Breast epithelium (tissue), 4 donors: Measurements from ENCODE around the gene NFE2L1. TPM values are rescaled to one million over a fixed set of nuclear protein-coding genes. Genes with fewer than 3 reads are reported as not detected.
A peak's percentile ranks its signal among the peaks of the same experiment; 100 is the strongest.

Experiments used
- DNase-seq, 2 donors: peaks; one replicate each; pipeline ENCODE4 v3.0.0-alpha.2; 2019; ENCODE audit warnings: low spot score in 2 of 2
- H3K27ac ChIP-seq, 2 donors: fragments of 200-600 bp; sonication (generic) in 1 of 2; one replicate each; pipeline ENCODE4 v1.5.1; 2016 to 2019; ENCODE audit warnings: mild to moderate bottlenecking in 1 of 2
- H3K27me3 ChIP-seq, 2 donors: fragments of 200-600 bp; sonication (generic) in 1 of 2; one replicate each; pipeline versions ENCODE4 v1.5.1 to v1.6.0; 2017 to 2019; ENCODE audit warnings: control low read depth in 1 of 2, mild to moderate bottlenecking in 1 of 2
- H3K36me3 ChIP-seq: fragments of 200-600 bp; one replicate; pipeline ENCODE4 v1.5.1; 2019
- H3K4me1 ChIP-seq, 2 donors: fragments of 200-600 bp; sonication (generic); one replicate each; pipeline ENCODE4 v1.5.1; 2016 to 2019; ENCODE audit warnings: control low read depth in 1 of 2
- H3K4me3 ChIP-seq, 3 donors: fragments of 200-600 bp; sonication (generic); 1 replicate in 2 of 3; 2 replicates in 1 of 3; pipeline ENCODE4 v1.5.1; 2016 to 2019; ENCODE audit warnings: mild to moderate bottlenecking in 3 of 3, moderate library complexity in 2 of 3
- H3K9me3 ChIP-seq, 2 donors: fragments of 200-600 bp; sonication (generic) in 1 of 2; one replicate each; pipeline ENCODE4 v1.5.1; 2016 to 2019; ENCODE audit warnings: control low read depth in 1 of 2
- CTCF ChIP-seq, 3 donors: fragments of 450-650 bp; IDR thresholded peaks; one replicate each; pipeline ENCODE4 v1.5.1; 2016 to 2017; ENCODE audit warnings: antibody characterized with exemption in 3 of 3, mild to moderate bottlenecking in 3 of 3, moderate library complexity in 3 of 3
- POLR2A ChIP-seq: fragments of 450-650 bp; IDR thresholded peaks from one replicate; pipeline ENCODE4 v1.6.1; 2016; ENCODE audit warnings: antibody characterized with exemption, mild to moderate bottlenecking, moderate library complexity
- POLR2AphosphoS5 ChIP-seq, 3 donors: sonication (generic); formaldehyde crosslinking; IDR thresholded peaks; one replicate each; pipeline ENCODE4 v1.6.1; 2017; ENCODE audit warnings: antibody characterized with exemption in 3 of 3
- intact Hi-C: fragments of 100-400 bp; cut with DNase I; formaldehyde crosslinking; loops from one replicate; pipeline ENCODE4 v1.15.1; 2023; ENCODE audit warnings: low total_unique reads
- total RNA-seq, 3 donors: library from RNA; depleted of rRNA; stranded (reverse); fragments of >200 nt; gene quantifications; one replicate each; pipeline ENCODE4 v1.1.0, GENCODE V29; 2016

The NFE2L1 gene
- total RNA-seq, 3 donors from 2014 or later: 96.4 to 278 (median 106) TPM

GRCh38 chr17:48024149-48025039 lies 23.8 kb upstream of the NFE2L1 start:
- Histone ChIP-seq H3K27ac (peak overlapping the region; percentile 62 to 84), H3K4me3 (peak overlapping the region; percentile 40 to 66 (median 55)), H3K9me3 (no peaks in the 10 kb centered on the region), H3K27me3 (peaks cover 0 to 3% of the 10 kb centered on the region in 2 donors), H3K36me3 (no peaks in the 10 kb centered on the region), H3K4me1 (peaks cover 16 to 28% of the 10 kb centered on the region in 2 donors)
- intact Hi-C loops: loop anchor here (5.0 kb wide), 1 partner anchor 98 kb away; no protein-coding TSS in a partner anchor
- TF ChIP-seq POLR2A: no peak
- TF ChIP-seq POLR2AphosphoS5 (IDR thresholded peaks at IDR 0.05): no peak
- TF ChIP-seq CTCF (IDR thresholded peaks at IDR 0.05): no peak
- peak in 1 of 2 donors; percentile 46 for DNase-seq

- peak in 1 of 3 donors; percentile 32 for TF ChIP-seq POLR2AphosphoS5 (IDR thresholded peaks at IDR 0.05)
- TF ChIP-seq POLR2A: no peak
- peak; percentile 31 to 89 (median 81) for TF ChIP-seq CTCF (IDR thresholded peaks at IDR 0.05)
- H3K4me3 ChIP-seq: peak overlapping the region; percentile 40 to 66 (median 55)
- H3K4me1 ChIP-seq: peaks cover 16 to 28% of the 10 kb centered on the region in 2 donors
- H3K36me3 ChIP-seq: no peaks in the 10 kb centered on the region
- H3K27ac ChIP-seq: peak overlapping the region; percentile 75 to 84
- intact Hi-C loops: loop anchor here (5.0 kb wide), 1 partner anchor 97 kb away; no protein-coding TSS in a partner anchor
- peak; percentile 97 to 99 for DNase-seq
- H3K9me3 ChIP-seq: no peaks in the 10 kb centered on the region
- peaks cover 0 to 3% of the 10 kb centered on the region in 2 donors for H3K27me3 ChIP-seq
These were observed 22.9 kb upstream of the NFE2L1 start for GRCh38 chr17:48025040-48025903.

- intact Hi-C loops: loop anchor here (5.0 kb wide), 1 partner anchor 96 kb away; no protein-coding TSS in a partner anchor
- Histone ChIP-seq H3K27me3 (peaks cover 0 to 3% of the 10 kb centered on the region in 2 donors), H3K4me3 (peak overlapping the region in 2 of 3 donors; percentile 55 to 66), H3K9me3 (no peaks in the 10 kb centered on the region), H3K27ac (peak overlapping the region; percentile 62 to 75), H3K4me1 (peaks cover 16 to 28% of the 10 kb centered on the region in 2 donors), H3K36me3 (no peaks in the 10 kb centered on the region)
- DNase-seq: peak in 1 of 2 donors; percentile 37
- TF ChIP-seq CTCF (IDR thresholded peaks at IDR 0.05) (peak in 1 of 3 donors; percentile 8), POLR2AphosphoS5 (IDR thresholded peaks at IDR 0.05) (no peak), POLR2A (no peak)
These were observed 22.2 kb upstream of the NFE2L1 start for GRCh38 chr17:48025904-48026501.

GRCh38 chr17:48026502-48027321 lies 21.4 kb upstream of the NFE2L1 start:
- TF ChIP-seq POLR2AphosphoS5 (IDR thresholded peaks at IDR 0.05) (peak in 2 of 3 donors; percentile 11 to 39), POLR2A (no peak), CTCF (IDR thresholded peaks at IDR 0.05) (peak; percentile 61 to 88 (median 84))
- Histone ChIP-seq H3K36me3 (no peaks in the 10 kb centered on the region), H3K27ac (peak overlapping the region; percentile 62 to 75), H3K4me3 (peak overlapping the region in 1 of 3 donors; percentile 66), H3K9me3 (no peaks in the 10 kb centered on the region), H3K27me3 (peaks cover 0 to 3% of the 10 kb centered on the region in 2 donors), H3K4me1 (peaks cover 16 to 28% of the 10 kb centered on the region in 2 donors)
- peak; percentile 88 to 92 for DNase-seq
- intact Hi-C loops: loop anchor here (5.0 kb wide), 1 partner anchor 96 kb away; no protein-coding TSS in a partner anchor
